ENCODE results near the gene SNED1.

DNA sequence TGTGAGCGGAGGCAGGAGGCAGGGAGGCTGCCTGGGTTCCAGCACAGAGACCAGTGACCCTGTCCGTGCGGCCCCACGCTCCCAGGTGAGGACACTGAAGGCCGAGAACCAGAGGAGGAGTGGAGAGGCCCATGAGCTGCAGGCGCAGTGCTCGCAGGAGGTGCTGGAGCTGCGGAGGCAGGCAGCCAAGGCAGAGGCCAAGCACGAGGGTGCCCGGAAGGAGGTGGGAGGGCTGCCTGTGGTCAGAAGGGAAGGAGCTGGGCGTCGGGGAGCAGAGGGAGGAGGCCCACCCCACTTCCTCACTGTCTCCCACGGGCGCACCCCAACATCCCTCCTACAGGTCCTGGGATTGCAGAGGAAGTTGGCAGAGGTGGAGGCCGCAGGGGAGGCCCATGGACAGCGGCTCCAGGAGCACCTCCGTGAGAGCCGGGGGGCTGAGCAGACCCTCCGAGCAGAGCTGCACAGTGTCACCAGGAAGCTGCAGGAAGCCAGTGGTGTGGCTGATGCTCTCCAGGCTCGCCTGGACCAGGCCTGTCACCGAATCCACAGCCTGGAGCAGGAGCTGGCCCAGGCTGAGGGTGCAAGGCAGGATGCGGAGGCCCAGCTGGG, 33.0 kb upstream of the SNED1 start:
- no peak for TF ChIP-seq CTCF (conservative IDR thresholded peaks at IDR 0.05 in 1 of 2, IDR thresholded peaks at IDR 0.05 in 1 of 2; ENCODE audit: low read depth in 1 of 2, low read length in 2 of 2)
- TF ChIP-seq EZH2 (IDR thresholded peaks at IDR 0.05; ENCODE audit: low read length, missing control alignments) = no peak
